K562 (cell line): Measurements from ENCODE around the gene MAST4. TPM values are rescaled to one million over a fixed set of nuclear protein-coding genes. Genes with fewer than 3 reads are reported as not detected.

Experiments used
- COPS2 ChIP-seq: fragments of 450-650 bp; conservative IDR thresholded peaks from 2 replicates; pipeline ENCODE4 v1.6.1; 2016; ENCODE audit warnings: mild to moderate bottlenecking, moderate library complexity
- FOS ChIP-seq: IDR thresholded peaks from 3 replicates; pipeline ENCODE4 v1.6.1; 2011; ENCODE audit not compliant: insufficient read length; ENCODE audit errors: extremely low read depth
- LEF1 ChIP-seq: fragments of 450-650 bp; IDR thresholded peaks from 2 replicates; pipeline ENCODE4 v1.6.1; 2016; ENCODE audit warnings: mild to moderate bottlenecking
- PHF8 ChIP-seq: fragments of 200-600 bp; sonication (generic); IDR thresholded peaks from 2 replicates; pipeline ENCODE4 v1.6.1; 2012; ENCODE audit warnings: mixed run types, mild to moderate bottlenecking, inconsistent platforms, low read length, moderate library complexity, borderline replicate concordance
- RNF2 ChIP-seq: sonication (generic); IDR thresholded peaks from 2 replicates; pipeline ENCODE4 v1.6.1; 2016
- ZNF507 ChIP-seq: conservative IDR thresholded peaks from 2 replicates; pipeline ENCODE4 v1.6.1; 2017; ENCODE audit warnings: missing genetic modification characterization, missing compliant biosample characterization
- ZNF644 ChIP-seq: fragments of 200-800 bp; sonication (Bioruptor generic); IDR thresholded peaks from 2 replicates; pipeline ENCODE4 v1.6.1; 2016; ENCODE audit warnings: low read depth, missing genetic modification characterization, missing compliant biosample characterization
- ZNF778 ChIP-seq: fragments of 450-650 bp; formaldehyde crosslinking; IDR thresholded peaks from 2 replicates; pipeline ENCODE4 v1.4.0; 2020; ENCODE audit warnings: mild to moderate bottlenecking, moderate library complexity
- polyA plus RNA-seq, 8 experiments: library from polyadenylated mRNA; depleted of rRNA in 4 of 8; stranded (reverse) in 5 of 8; unstranded in 3 of 8; fragments of >200 nt; fragmentation: Nextera tagmentation in 2 of 8; fragmentation: Illumina TruSeq in 1 of 8; extraction: Ambion mirVana in 2 of 8; extraction: Trizol in 1 of 8; gene quantifications; 2 replicates each; pipeline versions ENCODE4 v1.2.1 to v1.2.3, GENCODE V29; 2011 to 2014; ENCODE audit warnings: inconsistent platforms in 1 of 8, missing spikeins in 1 of 8
- total RNA-seq, 7 experiments: library from RNA; depleted of rRNA in 6 of 7; stranded (reverse); fragments of >200 nt in 6 of 7; fragmentation: Illumina TruSeq in 2 of 7; extraction: Trizol in 2 of 7; gene quantifications; 2 replicates each; pipeline versions ENCODE4 v1.2.1 to v1.2.3, GENCODE V29; 2011 to 2021; ENCODE audit warnings: low replicate concordance in 1 of 7
- TF ChIP-seq, protein P1 (sequence below): sonication (generic); formaldehyde crosslinking; IDR thresholded peaks from 2 replicates; pipeline ENCODE4 v1.8.0; 2022; ENCODE audit warnings: mild to moderate bottlenecking, missing genetic modification reagents
- TF ChIP-seq, protein P2 (sequence below), 2 experiments: IDR thresholded peaks; 2 replicates each; pipeline ENCODE4 v1.6.1; 2011; ENCODE audit warnings: borderline replicate concordance in 1 of 2, control low read depth in 1 of 2, low read depth in 1 of 2, low read length in 1 of 2, mild to moderate bottlenecking in 1 of 2, mixed read lengths in 1 of 2, moderate library complexity in 1 of 2; ENCODE audit not compliant: insufficient read depth in 1 of 2, insufficient read length in 1 of 2, poor library complexity in 1 of 2, severe bottlenecking in 1 of 2; ENCODE audit errors: extremely low read depth in 1 of 2
- TF ChIP-seq, protein P3 (sequence below): IDR thresholded peaks from 2 replicates; pipeline ENCODE4 v1.6.1; 2016; ENCODE audit warnings: missing genetic modification characterization, missing compliant biosample characterization
- TF ChIP-seq, protein P4 (sequence below): fragments of 250-450 bp; sonication (Bioruptor Pico); IDR thresholded peaks from 2 replicates; pipeline ENCODE4 v1.4.0; 2020; ENCODE audit warnings: mild to moderate bottlenecking, moderate library complexity
- TF ChIP-seq, protein P5 (sequence below): fragments of 450-650 bp; formaldehyde crosslinking; conservative IDR thresholded peaks from 2 replicates; pipeline ENCODE4 v1.4.0; 2022; ENCODE audit warnings: mild to moderate bottlenecking, missing genetic modification characterization

Gene MAST4
- total and polyA plus RNA-seq, 9 of the 15 experiments (the other 6 are each of a cell fraction or from before 2014, with no cell fraction given) = 0.88 to 10.1 (median 5.2) TPM

DNA sequence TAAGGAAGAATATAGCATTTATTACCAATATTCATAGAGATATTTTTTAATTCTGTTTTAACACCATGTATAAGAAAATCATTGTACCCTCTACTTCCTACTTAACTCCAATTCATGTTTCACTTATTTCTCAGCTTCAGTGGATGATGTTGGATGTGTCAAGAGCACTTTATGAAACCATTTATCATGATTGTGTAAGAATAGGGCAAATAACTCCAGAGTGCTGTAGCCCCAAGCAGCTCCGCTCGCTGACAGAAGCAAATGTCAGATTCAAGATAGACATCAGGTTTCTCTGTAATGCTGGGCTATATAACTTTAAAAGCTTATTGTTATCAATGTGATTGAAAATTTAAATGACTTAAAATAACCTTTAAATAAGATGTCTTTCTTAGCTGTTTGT, 50.4 kb downstream of the MAST4 start (continued):
- TF ChIP-seq, protein P1, sequence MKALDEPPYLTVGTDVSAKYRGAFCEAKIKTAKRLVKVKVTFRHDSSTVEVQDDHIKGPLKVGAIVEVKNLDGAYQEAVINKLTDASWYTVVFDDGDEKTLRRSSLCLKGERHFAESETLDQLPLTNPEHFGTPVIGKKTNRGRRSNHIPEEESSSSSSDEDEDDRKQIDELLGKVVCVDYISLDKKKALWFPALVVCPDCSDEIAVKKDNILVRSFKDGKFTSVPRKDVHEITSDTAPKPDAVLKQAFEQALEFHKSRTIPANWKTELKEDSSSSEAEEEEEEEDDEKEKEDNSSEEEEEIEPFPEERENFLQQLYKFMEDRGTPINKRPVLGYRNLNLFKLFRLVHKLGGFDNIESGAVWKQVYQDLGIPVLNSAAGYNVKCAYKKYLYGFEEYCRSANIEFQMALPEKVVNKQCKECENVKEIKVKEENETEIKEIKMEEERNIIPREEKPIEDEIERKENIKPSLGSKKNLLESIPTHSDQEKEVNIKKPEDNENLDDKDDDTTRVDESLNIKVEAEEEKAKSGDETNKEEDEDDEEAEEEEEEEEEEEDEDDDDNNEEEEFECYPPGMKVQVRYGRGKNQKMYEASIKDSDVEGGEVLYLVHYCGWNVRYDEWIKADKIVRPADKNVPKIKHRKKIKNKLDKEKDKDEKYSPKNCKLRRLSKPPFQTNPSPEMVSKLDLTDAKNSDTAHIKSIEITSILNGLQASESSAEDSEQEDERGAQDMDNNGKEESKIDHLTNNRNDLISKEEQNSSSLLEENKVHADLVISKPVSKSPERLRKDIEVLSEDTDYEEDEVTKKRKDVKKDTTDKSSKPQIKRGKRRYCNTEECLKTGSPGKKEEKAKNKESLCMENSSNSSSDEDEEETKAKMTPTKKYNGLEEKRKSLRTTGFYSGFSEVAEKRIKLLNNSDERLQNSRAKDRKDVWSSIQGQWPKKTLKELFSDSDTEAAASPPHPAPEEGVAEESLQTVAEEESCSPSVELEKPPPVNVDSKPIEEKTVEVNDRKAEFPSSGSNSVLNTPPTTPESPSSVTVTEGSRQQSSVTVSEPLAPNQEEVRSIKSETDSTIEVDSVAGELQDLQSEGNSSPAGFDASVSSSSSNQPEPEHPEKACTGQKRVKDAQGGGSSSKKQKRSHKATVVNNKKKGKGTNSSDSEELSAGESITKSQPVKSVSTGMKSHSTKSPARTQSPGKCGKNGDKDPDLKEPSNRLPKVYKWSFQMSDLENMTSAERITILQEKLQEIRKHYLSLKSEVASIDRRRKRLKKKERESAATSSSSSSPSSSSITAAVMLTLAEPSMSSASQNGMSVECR = no peak
- no peak for TF ChIP-seq ZNF644 (tag)
- TF ChIP-seq, protein P2, sequence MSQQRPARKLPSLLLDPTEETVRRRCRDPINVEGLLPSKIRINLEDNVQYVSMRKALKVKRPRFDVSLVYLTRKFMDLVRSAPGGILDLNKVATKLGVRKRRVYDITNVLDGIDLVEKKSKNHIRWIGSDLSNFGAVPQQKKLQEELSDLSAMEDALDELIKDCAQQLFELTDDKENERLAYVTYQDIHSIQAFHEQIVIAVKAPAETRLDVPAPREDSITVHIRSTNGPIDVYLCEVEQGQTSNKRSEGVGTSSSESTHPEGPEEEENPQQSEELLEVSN (IDR thresholded peaks at IDR 0.05; ENCODE audit: borderline replicate concordance in 1 of 2, extremely low read depth in 1 of 2, insufficient read depth in 1 of 2, insufficient read length in 1 of 2, low read depth in 1 of 2, low read length in 1 of 2, poor library complexity in 1 of 2, severe bottlenecking in 1 of 2) = no peak
- TF ChIP-seq FOS = no peak
- TF ChIP-seq ZNF778 (CRISPR knock-in tag) = no peak
- no peak for TF ChIP-seq RNF2
- TF ChIP-seq, protein P3, sequence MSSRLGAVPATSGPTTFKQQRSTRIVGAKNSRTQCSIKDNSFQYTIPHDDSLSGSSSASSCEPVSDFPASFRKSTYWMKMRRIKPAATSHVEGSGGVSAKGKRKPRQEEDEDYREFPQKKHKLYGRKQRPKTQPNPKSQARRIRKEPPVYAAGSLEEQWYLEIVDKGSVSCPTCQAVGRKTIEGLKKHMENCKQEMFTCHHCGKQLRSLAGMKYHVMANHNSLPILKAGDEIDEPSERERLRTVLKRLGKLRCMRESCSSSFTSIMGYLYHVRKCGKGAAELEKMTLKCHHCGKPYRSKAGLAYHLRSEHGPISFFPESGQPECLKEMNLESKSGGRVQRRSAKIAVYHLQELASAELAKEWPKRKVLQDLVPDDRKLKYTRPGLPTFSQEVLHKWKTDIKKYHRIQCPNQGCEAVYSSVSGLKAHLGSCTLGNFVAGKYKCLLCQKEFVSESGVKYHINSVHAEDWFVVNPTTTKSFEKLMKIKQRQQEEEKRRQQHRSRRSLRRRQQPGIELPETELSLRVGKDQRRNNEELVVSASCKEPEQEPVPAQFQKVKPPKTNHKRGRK = no peak
- no peak for TF ChIP-seq ZNF507
- TF ChIP-seq PHF8 = no peak
- TF ChIP-seq LEF1 = no peak
- TF ChIP-seq, protein P4, sequence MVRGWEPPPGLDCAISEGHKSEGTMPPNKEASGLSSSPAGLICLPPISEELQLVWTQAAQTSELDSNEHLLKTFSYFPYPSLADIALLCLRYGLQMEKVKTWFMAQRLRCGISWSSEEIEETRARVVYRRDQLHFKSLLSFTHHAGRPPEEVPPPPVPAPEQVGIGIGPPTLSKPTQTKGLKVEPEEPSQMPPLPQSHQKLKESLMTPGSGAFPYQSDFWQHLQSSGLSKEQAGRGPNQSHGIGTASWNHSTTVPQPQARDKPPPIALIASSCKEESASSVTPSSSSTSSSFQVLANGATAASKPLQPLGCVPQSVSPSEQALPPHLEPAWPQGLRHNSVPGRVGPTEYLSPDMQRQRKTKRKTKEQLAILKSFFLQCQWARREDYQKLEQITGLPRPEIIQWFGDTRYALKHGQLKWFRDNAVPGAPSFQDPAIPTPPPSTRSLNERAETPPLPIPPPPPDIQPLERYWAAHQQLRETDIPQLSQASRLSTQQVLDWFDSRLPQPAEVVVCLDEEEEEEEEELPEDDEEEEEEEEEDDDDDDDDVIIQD (CRISPR knock-in tag) = no peak
- TF ChIP-seq, protein P5, sequence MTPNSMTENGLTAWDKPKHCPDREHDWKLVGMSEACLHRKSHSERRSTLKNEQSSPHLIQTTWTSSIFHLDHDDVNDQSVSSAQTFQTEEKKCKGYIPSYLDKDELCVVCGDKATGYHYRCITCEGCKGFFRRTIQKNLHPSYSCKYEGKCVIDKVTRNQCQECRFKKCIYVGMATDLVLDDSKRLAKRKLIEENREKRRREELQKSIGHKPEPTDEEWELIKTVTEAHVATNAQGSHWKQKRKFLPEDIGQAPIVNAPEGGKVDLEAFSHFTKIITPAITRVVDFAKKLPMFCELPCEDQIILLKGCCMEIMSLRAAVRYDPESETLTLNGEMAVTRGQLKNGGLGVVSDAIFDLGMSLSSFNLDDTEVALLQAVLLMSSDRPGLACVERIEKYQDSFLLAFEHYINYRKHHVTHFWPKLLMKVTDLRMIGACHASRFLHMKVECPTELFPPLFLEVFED = no peak
- TF ChIP-seq COPS2 = no peak
- TF ChIP-seq, all 486 proteins: peak for 0
